GM12878 (cell line): Measurements from ENCODE around the gene IFRD1. TPM values are rescaled to one million over a fixed set of nuclear protein-coding genes. Genes with fewer than 3 reads are reported as not detected.
A peak's percentile ranks its signal among the peaks of the same experiment; 100 is the strongest.

ENCODE experiments used
- ATAC-seq: fragments of 200-7000 bp; cut with Tn5 transposase; 3 replicates; pipeline ENCODE4 v1.9.1; 2020; ENCODE audit warnings: mild to moderate bottlenecking, moderate library complexity
- BruUV-seq: library from RNA; stranded (reverse); fragments of 400-500 nt; replicated peaks from 2 replicates; lab custom pipeline; 2021; lab: Mats Ljungman, UMichigan
- CTCF ChIA-PET: fragments of 300-600 bp; sonication (Branson Sonifier 250); formaldehyde crosslinking; extraction: SDS; loops from one replicate; lab custom pipeline; 2021; ENCODE audit warnings: inconsistent platforms; lab: Yijun Ruan, JAX
- POLR2A ChIA-PET: fragments of 350-600 bp; formaldehyde crosslinking; extraction: SDS; loops from one replicate; lab custom pipeline; 2021; ENCODE audit warnings: inconsistent platforms; lab: Charles Lee
- RAD21 ChIA-PET: fragments of 300-600 bp; sonication (Branson Sonifier 250); formaldehyde crosslinking; loops from one replicate; lab custom pipeline; 2023; ENCODE audit warnings: antibody characterized with exemption; ENCODE audit not compliant: unreplicated experiment; lab: Charles Lee
- SMC1A ChIA-PET: fragments of 300-600 bp; sonication (Branson Sonifier 250); formaldehyde crosslinking; loops from one replicate; lab custom pipeline; 2023; ENCODE audit not compliant: unreplicated experiment, uncharacterized antibody; lab: Charles Lee
- DNase-seq: peaks from one replicate; pipeline ENCODE4 v3.0.0-alpha.2; 2011; ENCODE audit warnings: low read depth, low spot score
- FAIRE-seq: peaks from 3 replicates; lab custom pipeline; 2011; peaks lifted over from hg19 to GRCh38; lab: Jason Lieb, UNC
- H2AFZ ChIP-seq: 2 replicates; pipeline ENCODE4 v1.6.0; 2011; ENCODE audit warnings: low read depth, low read length, control low read depth; ENCODE audit not compliant: control insufficient read depth
- H3K27ac ChIP-seq: 2 replicates; pipeline ENCODE4 v1.5.1; 2011; ENCODE audit warnings: control low read depth; ENCODE audit not compliant: control insufficient read depth, insufficient read depth
- H3K27me3 ChIP-seq, 2 experiments: replicated peaks in 1 of 2; 2 replicates each; pipeline versions ENCODE4 v1.6.0 to v1.6.1; 2011; ENCODE audit warnings: low read length in 1 of 2; ENCODE audit not compliant: control insufficient read depth in 2 of 2, insufficient read depth in 2 of 2
- H3K36me3 ChIP-seq, 2 experiments: 2 replicates each; pipeline ENCODE4 v1.5.1; 2011; ENCODE audit warnings: low read length in 1 of 2; ENCODE audit not compliant: control insufficient read depth in 2 of 2, insufficient read depth in 2 of 2
- H3K4me1 ChIP-seq: 2 replicates; pipeline ENCODE4 v1.6.1; 2011; ENCODE audit warnings: mild to moderate bottlenecking, low read length, moderate library complexity, mixed read lengths; ENCODE audit not compliant: control insufficient read depth, insufficient read depth
- H3K4me2 ChIP-seq: 2 replicates; pipeline ENCODE4 v1.6.0; 2011; ENCODE audit warnings: control low read depth; ENCODE audit not compliant: control insufficient read depth, insufficient read depth
- H3K4me3 ChIP-seq: fragments of 200-600 bp; sonication (generic); 2 replicates; pipeline ENCODE4 v1.5.1; 2016
- H3K79me2 ChIP-seq: 2 replicates; pipeline ENCODE4 v1.6.0; 2011; ENCODE audit warnings: low read length; ENCODE audit not compliant: control insufficient read depth, insufficient read depth
- H3K9ac ChIP-seq: 2 replicates; pipeline ENCODE4 v1.8.0; 2011; ENCODE audit warnings: low read length, control low read depth, mixed read lengths; ENCODE audit not compliant: control insufficient read depth, insufficient read depth
- H3K9me3 ChIP-seq: replicated peaks from 3 replicates; pipeline ENCODE4 v1.5.1; 2011; ENCODE audit warnings: mild to moderate bottlenecking, low read length; ENCODE audit not compliant: control insufficient read depth, insufficient read depth
- H4K20me1 ChIP-seq: 2 replicates; pipeline ENCODE4 v1.6.0; 2011; ENCODE audit not compliant: control insufficient read depth, insufficient read depth
- IKZF2 ChIP-seq, 2 experiments: fragments of 450-650 bp; IDR thresholded peaks; 2 replicates each; pipeline ENCODE4 v1.6.1; 2017; ENCODE audit warnings: mild to moderate bottlenecking in 2 of 2, moderate library complexity in 2 of 2
- IRF4 ChIP-seq: IDR thresholded peaks from 2 replicates; pipeline ENCODE4 v1.6.1; 2011; ENCODE audit warnings: low read depth, low read length
- MYC ChIP-seq: IDR thresholded peaks from 2 replicates; pipeline ENCODE4 v1.6.1; 2011; ENCODE audit warnings: mild to moderate bottlenecking, low read length, moderate library complexity, inconsistent platforms; ENCODE audit not compliant: insufficient read depth, insufficient replicate concordance, insufficient read length, severe bottlenecking
- PKNOX1 ChIP-seq: fragments of 450-650 bp; IDR thresholded peaks from 2 replicates; pipeline ENCODE4 v1.6.1; 2016; ENCODE audit warnings: mild to moderate bottlenecking
- RAD21 ChIP-seq: IDR thresholded peaks from 2 replicates; pipeline ENCODE4 v1.6.1; 2011; ENCODE audit warnings: mild to moderate bottlenecking, low read depth, low read length, moderate library complexity; ENCODE audit not compliant: insufficient read depth
- SMC3 ChIP-seq: IDR thresholded peaks from 2 replicates; pipeline ENCODE4 v1.6.1; 2011; ENCODE audit warnings: low read length, improper control_type of control experiment, borderline replicate concordance
- STAT1 ChIP-seq: fragments of 450-650 bp; conservative IDR thresholded peaks from 2 replicates; pipeline ENCODE4 v1.6.1; 2014; ENCODE audit warnings: antibody characterized with exemption, mild to moderate bottlenecking
- WGBS: methylation state at CpG from one replicate; pipeline ENCODE4 v1.1.6; 2016; ENCODE audit warnings: low lambda C conversion rate; ENCODE audit not compliant: insufficient replicate concordance, insufficient coverage; ENCODE audit errors: missing lambda C conversion rate; 5-methylcytosine and 5-hydroxymethylcytosine counted together
- in situ Hi-C: fragments of 300-500 bp; cut with MboI; formaldehyde crosslinking; loops from 9 replicates; pipeline ENCODE4 v1.14.3; 2018; ENCODE audit warnings: mixed read lengths
- intact Hi-C: fragments of 100-400 bp; cut with micrococcal nuclease; formaldehyde crosslinking; loops from one replicate; pipeline ENCODE4 v1.14.2; 2022; ENCODE audit not compliant: unreplicated experiment
- polyA plus RNA-seq, 11 experiments: library from polyadenylated mRNA; depleted of rRNA in 4 of 11; unstranded in 6 of 11; stranded (reverse) in 5 of 11; fragments of >200 nt; fragmentation: Nextera tagmentation in 4 of 11; fragmentation: Illumina TruSeq in 1 of 11; extraction: Ambion mirVana in 4 of 11; extraction: Trizol in 1 of 11; gene quantifications; 1 replicate in 1 of 11; 2 replicates in 10 of 11; pipeline versions ENCODE4 v1.2.1 to v1.2.3, GENCODE V29; 2011 to 2016; ENCODE audit warnings: inconsistent platforms in 2 of 11, missing spikeins in 2 of 11, low read depth in 1 of 11
- total RNA-seq, 4 experiments: library from RNA; depleted of rRNA in 3 of 4; stranded (reverse); fragments of >200 nt in 3 of 4; fragmentation: Illumina TruSeq in 1 of 4; extraction: Trizol in 1 of 4; gene quantifications; 2 replicates each; pipeline versions ENCODE4 v1.2.1 to v1.2.3, GENCODE V29; 2013 to 2021
- TF ChIP-seq, protein P1 (sequence below), 3 experiments: IDR thresholded peaks in 2 of 3; conservative IDR thresholded peaks in 1 of 3; 2 replicates each; pipeline ENCODE4 v1.5.1; 2011; ENCODE audit warnings: low read depth in 3 of 3, low read length in 3 of 3, mild to moderate bottlenecking in 3 of 3, control low read depth in 2 of 3, moderate library complexity in 2 of 3, inconsistent platforms in 1 of 3, mixed read lengths in 1 of 3; ENCODE audit not compliant: control insufficient read depth in 2 of 3, insufficient read depth in 1 of 3; ENCODE audit errors: extremely low read depth in 1 of 3
- TF ChIP-seq, protein P2 (sequence below): IDR thresholded peaks from 2 replicates; pipeline ENCODE4 v1.6.1; 2011; ENCODE audit warnings: mild to moderate bottlenecking, low read depth, low read length, moderate library complexity; ENCODE audit not compliant: insufficient replicate concordance

Gene IFRD1
- total and polyA plus RNA-seq, 10 of the 15 experiments (the other 5 are each of a cell fraction or from before 2014, with no cell fraction given) = 9.6 to 31.1 (median 19.9) TPM

DNA sequence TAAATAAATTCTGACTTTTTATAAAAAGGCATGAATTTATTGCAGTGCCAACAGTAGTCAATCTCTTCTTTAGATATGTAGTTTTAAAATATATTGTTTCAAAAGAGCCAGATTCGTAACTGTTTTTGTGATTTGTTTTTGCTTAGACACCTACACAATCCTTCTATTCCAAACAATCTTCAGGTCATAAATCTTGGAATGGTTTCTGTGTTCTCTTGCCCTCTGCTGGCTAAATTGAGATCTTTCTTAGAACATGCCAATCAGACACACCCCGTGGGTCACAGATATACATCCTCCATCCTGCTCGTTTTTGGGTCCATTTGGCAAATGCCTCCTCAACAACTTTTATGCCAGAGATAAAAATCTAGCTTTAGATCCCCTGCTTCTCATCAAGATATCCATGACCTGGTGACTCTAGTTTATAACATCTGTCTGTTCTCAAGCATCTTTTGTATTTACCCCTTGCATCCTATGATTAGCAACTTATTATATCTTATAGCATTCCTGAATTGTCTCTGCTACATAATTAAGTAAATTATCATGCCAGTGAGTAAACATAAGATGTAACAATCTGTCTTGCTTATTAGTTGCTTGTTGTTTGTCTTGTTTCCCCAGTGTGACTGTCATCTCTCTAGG, 35.3 kb upstream of the IFRD1 start:
- H4K20me1 ChIP-seq = no peaks in the 10 kb centered on the region
- no TSS peak for BruUV-seq
- no peak overlapping the region for H3K4me2 ChIP-seq
- DNase-seq = no peak
- 0% methylated on average over 3 of the region's 3 CpGs for WGBS
- no peaks in the 10 kb centered on the region for H3K9me3 ChIP-seq
- no peaks in the 10 kb centered on the region for H3K4me1 ChIP-seq
- no peaks in the 10 kb centered on the region for H3K36me3 ChIP-seq
- peak; percentile 64 for ATAC-seq
- CTCF ChIA-PET = no interaction called here
- RAD21 ChIA-PET = no interaction called here
- SMC1A ChIA-PET = interaction anchor here (1.6 kb wide), 1 partner anchor 9 kb away, joined by 3 read pairs; no protein-coding TSS in a partner anchor
- H3K9ac ChIP-seq = no peak overlapping the region
- intact Hi-C loops = loop anchor here (5.0 kb wide), 2 partner anchors 653 to 673 kb away; no protein-coding TSS in a partner anchor
- no peak overlapping the region for H3K27ac ChIP-seq
- POLR2A ChIA-PET = no interaction called here
- in situ Hi-C loops = loop anchor here (10.0 kb wide), 1 partner anchor 670 kb away; no protein-coding TSS in a partner anchor
- no peak overlapping the region for H3K4me3 ChIP-seq
- no peak for FAIRE-seq
- H3K79me2 ChIP-seq = no peaks in the 10 kb centered on the region
- H2AFZ ChIP-seq = no peak overlapping the region
- TF ChIP-seq MYC (no peak), RAD21 (peak; percentile 49), PKNOX1 (peak; percentile 64), STAT1 (no peak), IKZF2 (IDR thresholded peaks at IDR 0.05) (no peak), SMC3 (peak; percentile 45; the same call in 1 of the 2 replicates), IRF4 (no peak)
- TF ChIP-seq, protein P1, sequence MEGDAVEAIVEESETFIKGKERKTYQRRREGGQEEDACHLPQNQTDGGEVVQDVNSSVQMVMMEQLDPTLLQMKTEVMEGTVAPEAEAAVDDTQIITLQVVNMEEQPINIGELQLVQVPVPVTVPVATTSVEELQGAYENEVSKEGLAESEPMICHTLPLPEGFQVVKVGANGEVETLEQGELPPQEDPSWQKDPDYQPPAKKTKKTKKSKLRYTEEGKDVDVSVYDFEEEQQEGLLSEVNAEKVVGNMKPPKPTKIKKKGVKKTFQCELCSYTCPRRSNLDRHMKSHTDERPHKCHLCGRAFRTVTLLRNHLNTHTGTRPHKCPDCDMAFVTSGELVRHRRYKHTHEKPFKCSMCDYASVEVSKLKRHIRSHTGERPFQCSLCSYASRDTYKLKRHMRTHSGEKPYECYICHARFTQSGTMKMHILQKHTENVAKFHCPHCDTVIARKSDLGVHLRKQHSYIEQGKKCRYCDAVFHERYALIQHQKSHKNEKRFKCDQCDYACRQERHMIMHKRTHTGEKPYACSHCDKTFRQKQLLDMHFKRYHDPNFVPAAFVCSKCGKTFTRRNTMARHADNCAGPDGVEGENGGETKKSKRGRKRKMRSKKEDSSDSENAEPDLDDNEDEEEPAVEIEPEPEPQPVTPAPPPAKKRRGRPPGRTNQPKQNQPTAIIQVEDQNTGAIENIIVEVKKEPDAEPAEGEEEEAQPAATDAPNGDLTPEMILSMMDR (IDR thresholded peaks at IDR 0.05 in 2 of 3, conservative IDR thresholded peaks at IDR 0.05 in 1 of 3; ENCODE audit: control insufficient read depth in 2 of 3, extremely low read depth in 1 of 3, insufficient read depth in 1 of 3, low read depth in 3 of 3, low read length in 3 of 3) = peak; percentile 34 to 44 (median 43); a peak in 5 of 6 replicates
- TF ChIP-seq, protein P2, sequence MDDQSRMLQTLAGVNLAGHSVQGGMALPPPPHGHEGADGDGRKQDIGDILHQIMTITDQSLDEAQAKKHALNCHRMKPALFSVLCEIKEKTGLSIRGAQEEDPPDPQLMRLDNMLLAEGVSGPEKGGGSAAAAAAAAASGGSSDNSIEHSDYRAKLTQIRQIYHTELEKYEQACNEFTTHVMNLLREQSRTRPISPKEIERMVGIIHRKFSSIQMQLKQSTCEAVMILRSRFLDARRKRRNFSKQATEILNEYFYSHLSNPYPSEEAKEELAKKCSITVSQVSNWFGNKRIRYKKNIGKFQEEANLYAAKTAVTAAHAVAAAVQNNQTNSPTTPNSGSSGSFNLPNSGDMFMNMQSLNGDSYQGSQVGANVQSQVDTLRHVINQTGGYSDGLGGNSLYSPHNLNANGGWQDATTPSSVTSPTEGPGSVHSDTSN = peak; percentile 17
- no peaks in the 10 kb centered on the region; a peak in 1 of 4 replicates for H3K27me3 ChIP-seq
